GM21717 (cell line): ENCODE measurements around the gene CFAP46.
A peak's percentile ranks its signal among the peaks of the same experiment; 100 is the strongest.
"Not testable (repeated sequence)": the region's sequence is repeated elsewhere in the genome, so short reads cannot be mapped to it uniquely, and the experiment has no call there.

Source experiments
- ATAC-seq: cut with Tn5 transposase; IDR thresholded peaks from one replicate; pipeline ENCODE4 v1.9.1; 2021; ENCODE audit warnings: mild to moderate bottlenecking, moderate library complexity; ENCODE audit not compliant: unreplicated experiment

CFAP46 gene

GRCh38 chr10:132963430-132963960 is 21.1 kb upstream of the CFAP46 start:
- no peak for ATAC-seq

- ATAC-seq, result peak; percentile 52
Observed at GRCh38 chr10:132962623-132963429, 20.5 kb upstream of the CFAP46 start.

GRCh38 chr10:132961787-132962622 is 19.6 kb upstream of the CFAP46 start:
- peak; percentile 54 for ATAC-seq

GRCh38 chr10:132961420-132961786 is 19.0 kb upstream of the CFAP46 start:
- ATAC-seq, result no peak

GRCh38 chr10:132960631-132961419 is 18.5 kb upstream of the CFAP46 start:
- ATAC-seq, result no peak

- no peak for ATAC-seq
Observed at GRCh38 chr10:132960071-132960472, 17.7 kb upstream of the CFAP46 start.

GRCh38 chr10:132959559-132959961 is 17.2 kb upstream of the CFAP46 start:
- ATAC-seq, result no peak

- ATAC-seq, result no peak
Observed at GRCh38 chr10:132958883-132959558, 16.7 kb upstream of the CFAP46 start.

- no peak for ATAC-seq
Observed at GRCh38 chr10:132957981-132958882, 15.9 kb upstream of the CFAP46 start.

GRCh38 chr10:132957131-132957530 is 14.8 kb upstream of the CFAP46 start:
- no peak for ATAC-seq

- ATAC-seq, result not testable (repeated sequence)
Observed at GRCh38 chr10:132956259-132956658, 13.9 kb upstream of the CFAP46 start.

GRCh38 chr10:132955479-132955878 is 13.1 kb upstream of the CFAP46 start:
- ATAC-seq, result no peak

GRCh38 chr10:132953428-132953827 is 11.1 kb upstream of the CFAP46 start:
- no peak for ATAC-seq

- ATAC-seq, result no peak
Observed at GRCh38 chr10:132951926-132952325, 9.6 kb upstream of the CFAP46 start.

- ATAC-seq, result no peak
Observed at GRCh38 chr10:132948351-132948750, 6.0 kb upstream of the CFAP46 start.

- ATAC-seq, result no peak
Observed at GRCh38 chr10:132947843-132948242, 5.5 kb upstream of the CFAP46 start.

GRCh38 chr10:132946806-132947546 is 4.6 kb upstream of the CFAP46 start:
- no peak for ATAC-seq

GRCh38 chr10:132946311-132946710 is 3.9 kb upstream of the CFAP46 start:
- ATAC-seq, result no peak

- ATAC-seq, result no peak
Observed at GRCh38 chr10:132945894-132946255, 3.5 kb upstream of the CFAP46 start.
